ENCODE measurements around the gene ZFP28.
A peak's percentile ranks its signal among the peaks of the same experiment; 100 is the strongest.

ZFP28 gene

DNA sequence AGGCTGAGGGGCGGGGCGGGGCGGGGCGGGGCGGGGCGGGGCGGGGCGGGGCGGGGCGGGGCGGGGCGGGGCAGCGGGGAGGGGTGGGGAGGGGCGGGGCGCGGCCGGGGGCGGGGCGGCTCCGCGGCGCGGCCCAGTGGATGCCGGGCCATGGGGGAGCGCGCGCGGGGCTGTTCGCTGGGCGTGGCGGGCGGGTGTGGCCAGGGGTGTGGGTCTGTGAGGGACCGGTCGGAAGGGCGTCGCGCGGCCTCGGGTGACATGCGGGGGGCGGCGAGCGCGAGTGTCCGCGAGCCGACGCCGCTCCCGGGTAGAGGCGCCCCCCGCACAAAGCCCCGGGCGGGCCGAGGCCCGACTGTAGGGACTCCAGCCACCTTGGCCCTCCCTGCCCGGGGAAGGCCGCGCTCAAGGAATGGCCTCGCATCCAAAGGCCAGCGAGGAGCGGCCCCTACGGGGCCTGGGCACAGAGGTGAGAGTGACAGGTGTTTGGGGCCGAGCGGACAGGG is at the start of gene ZFP28:
ZFP28 (plus strand) TSS at position 188 of the 503 bp plus-strand sequence; CDS start at position 259, 71 bp downstream.
- no peak for DNase-seq

DNA sequence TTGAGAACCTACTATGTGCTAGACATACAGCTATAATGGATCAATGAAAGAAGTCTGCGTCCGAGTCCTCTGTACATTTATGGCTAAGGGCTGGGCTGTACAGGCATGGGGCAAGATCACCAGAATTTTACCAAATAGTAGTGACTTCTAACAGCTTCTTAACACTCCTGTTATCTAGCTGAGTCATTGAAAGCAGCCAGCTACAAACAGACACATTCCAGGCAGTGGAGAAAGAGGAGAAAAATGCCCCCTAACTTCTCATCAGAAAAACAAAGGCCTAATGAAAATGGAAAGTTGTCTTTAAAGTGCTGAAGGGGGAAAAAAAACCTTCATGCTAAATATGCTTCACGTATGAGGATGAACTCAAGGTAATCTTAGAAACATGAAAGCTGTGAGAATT is 47.3 kb upstream of the ZFP28 start:
- no peak for DNase-seq

DNA sequence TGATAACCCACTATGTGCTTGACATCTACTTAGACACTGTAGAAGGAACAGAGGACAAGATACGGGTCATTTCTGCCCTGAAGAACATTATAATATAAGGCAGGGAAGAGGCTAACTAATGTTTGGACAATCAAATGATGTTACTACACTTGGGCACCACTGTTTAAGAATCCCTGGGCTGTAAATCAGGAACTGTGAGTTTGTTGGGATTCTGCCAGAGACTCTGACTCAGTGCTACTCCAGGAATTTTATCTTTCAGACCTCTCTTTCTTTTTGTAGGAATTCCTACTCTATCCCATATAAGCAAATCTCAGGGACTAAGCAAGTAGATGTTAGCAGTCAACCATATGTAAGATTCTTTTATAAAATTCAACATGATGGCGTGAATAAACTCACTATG is 34.2 kb upstream of the ZFP28 start:
- DNase-seq: no peak

DNA sequence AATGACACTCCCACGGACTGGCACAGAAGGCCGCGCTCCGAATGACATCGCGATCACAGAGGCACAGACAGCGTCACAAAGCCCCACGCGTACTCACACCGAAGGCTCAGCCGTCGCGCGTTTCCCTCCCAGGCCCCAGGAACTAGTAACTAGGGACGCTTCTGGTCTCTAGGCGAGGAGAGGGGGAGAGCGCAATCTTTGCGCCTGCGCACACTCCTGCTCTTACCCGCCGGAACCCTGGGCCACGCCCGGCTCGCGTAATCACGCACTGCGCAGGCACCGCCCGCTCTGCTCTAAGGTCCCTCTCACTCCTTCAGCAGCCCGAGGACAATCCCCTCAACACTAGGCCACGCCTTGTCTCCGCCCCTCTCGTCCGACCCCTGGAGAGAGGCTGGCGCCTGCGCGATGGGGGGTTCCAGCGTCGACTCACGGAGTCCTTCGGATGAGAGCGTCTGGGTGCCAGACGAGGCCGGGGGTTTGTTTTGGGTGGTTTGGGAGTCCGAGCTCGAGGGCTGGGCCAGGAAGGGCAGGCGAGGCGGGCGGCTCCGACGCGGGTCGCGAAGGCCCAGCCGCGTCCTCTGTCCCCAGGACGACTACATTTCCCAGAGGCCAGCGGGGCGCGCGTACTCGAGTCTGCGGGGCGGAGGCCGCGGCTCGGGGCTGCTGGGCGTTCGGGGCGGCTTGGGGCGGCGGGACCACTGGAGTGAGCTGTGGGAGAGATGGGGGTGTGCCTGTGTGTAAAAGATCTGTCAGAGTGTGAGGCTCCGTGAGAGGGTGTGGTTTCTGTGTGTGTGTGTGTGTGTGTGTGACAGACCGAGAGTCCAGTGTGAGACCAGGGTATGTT is 31.1 kb upstream of the ZFP28 start, which contains the start of gene ZNF471:
ZNF471 (plus strand) TSS at position 410 of the 844 bp plus-strand sequence. CDS start 3,717 bp downstream, outside the sequence.
- DNase-seq: peak; percentile 96

DNA sequence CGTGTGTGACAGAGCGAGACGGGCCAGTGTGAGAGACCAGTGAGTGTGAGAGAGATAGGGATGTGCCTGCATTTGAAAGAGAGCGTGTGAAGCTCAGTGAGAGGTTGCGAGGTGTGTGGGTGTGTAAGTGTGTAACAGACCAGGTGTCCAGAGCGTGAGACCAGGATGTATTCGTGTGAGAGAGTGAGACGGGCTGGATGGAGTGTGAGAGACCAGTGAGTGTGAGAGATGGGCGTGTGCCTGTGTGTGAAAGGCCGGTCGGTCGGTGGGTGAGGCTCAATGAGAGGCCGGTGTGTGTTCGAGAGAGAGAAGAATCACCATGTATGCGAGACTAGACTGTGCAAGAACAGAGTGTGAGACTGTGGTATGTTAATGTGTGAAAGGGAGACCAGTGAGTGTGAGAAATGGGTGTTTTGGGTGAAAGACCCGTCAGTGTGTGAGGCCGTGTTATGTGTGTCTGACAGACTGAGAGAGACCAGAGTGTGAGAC is 30.4 kb upstream of the ZFP28 start:
- DNase-seq: no peak

DNA sequence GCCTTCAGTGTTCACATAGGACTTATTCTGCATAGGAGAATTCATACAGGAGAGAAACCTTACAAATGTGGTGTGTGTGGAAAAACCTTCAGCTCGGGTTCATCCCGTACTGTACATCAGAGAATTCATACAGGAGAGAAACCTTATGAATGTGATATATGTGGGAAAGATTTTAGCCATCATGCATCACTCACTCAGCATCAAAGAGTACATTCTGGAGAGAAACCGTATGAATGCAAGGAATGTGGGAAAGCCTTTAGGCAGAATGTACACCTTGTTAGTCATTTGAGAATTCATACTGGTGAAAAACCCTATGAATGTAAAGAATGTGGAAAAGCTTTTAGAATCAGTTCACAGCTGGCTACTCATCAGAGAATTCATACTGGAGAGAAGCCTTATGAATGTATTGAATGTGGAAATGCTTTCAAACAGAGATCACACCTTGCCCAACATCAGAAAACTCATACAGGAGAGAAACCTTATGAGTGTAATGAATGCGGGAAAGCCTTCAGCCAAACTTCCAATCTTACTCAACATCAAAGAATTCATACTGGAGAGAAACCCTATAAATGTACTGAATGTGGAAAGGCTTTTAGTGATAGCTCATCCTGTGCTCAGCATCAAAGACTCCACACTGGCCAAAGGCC is 13.4 kb upstream of the ZFP28 start:
- DNase-seq: no peak

DNA sequence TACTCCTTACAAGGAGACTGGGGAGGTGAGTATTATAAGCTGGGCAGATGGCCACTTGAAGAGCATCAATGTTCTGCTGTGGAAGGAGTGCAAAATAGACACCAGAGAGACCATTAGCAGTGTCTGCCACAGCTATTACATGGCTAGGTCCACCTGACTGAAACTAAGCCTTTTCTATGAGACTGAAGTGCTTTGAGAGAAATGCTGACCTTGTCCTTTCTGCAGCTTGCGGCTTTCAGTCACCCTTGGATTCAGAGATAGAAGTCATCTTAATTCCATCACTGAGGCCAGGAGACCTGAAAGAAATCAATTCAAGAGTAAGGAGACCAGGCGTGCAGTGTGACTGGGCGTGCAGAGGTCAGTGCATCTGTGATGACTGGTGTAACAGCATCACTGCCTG is 1.3 kb upstream of the ZFP28 start:
- no peak for DNase-seq

DNA sequence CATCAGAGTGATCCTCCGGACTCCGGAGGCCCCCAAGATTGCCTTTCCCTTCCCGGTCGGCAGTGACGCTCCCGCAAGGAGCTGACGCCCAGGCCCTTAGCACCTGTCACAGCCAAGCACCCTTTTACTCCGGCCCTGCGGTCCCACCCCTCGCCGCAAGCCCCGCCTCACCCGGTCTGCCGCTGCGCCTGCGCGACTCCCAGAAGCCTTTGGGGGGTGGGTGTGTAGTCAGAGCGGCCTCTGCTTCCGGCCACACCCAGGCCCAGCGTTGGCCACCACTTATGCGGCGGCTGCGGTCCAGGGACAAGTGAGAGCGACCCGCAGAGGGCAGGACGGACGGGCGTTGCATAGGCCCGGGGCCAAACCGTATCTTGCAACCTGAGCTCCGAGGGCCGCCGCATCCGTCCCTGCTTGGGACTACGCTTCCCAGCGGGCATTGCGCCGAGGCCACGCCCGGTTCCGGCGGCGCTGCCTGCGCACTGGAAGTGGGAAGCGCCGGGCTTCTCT is 441 bp upstream of the ZFP28 start:
- peak; percentile 79 for DNase-seq

DNA sequence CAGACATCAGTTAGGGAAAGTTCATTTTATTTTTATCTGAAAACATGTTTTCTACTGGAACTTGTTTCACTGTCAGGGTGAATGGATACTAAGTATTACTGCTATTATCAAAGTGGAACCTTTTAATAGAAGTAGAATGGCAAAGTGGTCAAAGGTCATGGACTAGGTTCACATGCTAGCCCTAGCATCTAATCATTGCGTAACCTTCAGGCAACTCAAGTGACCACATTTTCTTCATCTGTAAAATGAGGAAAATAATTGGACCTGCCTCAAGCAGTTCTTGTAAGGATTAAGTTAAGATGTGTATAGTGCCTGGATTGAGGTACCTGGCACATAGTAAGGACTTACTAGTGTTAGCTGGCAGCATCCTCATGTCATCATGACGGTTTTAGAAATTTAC is 5.0 kb downstream of the ZFP28 start:
- DNase-seq: no peak

DNA sequence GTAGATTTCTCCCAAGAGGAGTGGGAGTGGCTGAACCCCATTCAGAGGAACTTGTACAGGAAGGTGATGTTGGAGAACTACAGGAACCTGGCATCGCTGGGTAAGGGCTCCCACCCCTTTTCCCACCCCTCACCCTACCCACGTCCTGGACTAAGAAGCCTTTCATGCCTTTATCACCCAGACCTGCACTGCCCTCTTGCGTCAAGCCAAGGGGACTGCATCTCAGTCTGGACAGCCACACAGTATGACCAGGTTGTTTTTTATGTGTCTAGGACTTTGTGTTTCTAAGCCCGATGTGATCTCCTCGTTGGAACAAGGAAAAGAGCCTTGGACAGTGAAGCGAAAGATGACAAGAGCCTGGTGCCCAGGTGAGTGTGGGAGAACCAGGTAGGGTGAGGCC is 8.8 kb downstream of the ZFP28 start:
- no peak for DNase-seq

DNA sequence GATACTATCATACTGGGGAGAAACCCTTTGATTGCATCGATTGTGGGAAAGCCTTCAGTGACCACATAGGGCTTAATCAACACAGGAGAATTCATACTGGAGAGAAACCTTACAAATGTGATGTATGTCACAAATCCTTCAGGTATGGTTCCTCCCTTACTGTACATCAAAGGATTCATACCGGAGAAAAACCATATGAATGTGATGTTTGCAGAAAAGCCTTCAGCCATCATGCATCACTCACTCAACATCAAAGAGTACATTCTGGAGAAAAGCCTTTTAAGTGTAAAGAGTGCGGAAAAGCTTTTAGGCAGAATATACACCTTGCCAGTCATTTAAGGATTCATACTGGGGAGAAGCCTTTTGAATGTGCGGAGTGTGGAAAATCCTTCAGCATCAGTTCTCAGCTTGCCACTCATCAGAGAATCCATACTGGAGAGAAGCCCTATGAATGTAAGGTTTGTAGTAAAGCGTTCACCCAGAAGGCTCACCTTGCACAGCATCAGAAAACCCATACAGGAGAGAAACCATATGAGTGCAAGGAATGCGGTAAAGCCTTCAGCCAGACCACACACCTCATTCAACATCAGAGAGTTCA is 15.6 kb downstream of the ZFP28 start:
- DNase-seq: no peak

DNA sequence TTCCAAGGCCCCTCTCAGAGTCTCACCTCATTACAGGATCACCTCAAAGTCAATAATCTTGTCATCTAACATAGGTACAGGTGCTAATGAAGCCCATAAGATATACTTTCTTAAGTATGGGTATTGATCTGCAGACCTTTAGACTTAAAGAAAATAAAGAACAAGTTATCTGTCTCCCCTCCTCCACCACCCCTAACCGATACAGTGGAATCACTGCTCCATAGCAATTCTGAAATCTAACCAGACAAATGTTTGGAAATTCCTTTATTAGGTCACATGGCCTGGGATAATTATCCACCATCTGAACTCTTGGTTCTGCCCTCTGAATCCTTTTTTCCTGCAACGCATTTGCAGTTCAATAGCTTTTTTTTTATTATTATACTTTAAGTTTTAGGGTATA is 24.0 kb downstream of the ZFP28 start:
- DNase-seq: no peak

DNA sequence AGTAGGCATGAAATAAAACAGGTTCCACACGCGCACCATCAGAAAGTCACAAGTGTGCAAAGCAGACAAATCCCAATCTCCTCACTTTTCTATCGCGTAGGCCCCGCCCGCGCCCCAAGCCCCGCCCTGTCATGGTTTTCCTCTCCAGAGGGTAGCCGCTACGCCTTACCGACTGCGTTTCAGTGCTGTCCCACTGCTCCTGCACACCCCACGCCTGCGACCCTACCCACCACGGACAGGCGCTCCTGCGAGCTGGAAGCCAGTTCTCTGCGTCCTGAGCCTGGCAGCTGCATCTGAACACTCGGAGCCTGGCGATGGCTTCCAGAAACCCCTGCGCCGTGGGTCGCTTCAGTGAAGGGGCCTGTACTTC is 28.1 kb downstream of the ZFP28 start:
- peak; percentile 0 for DNase-seq

DNA sequence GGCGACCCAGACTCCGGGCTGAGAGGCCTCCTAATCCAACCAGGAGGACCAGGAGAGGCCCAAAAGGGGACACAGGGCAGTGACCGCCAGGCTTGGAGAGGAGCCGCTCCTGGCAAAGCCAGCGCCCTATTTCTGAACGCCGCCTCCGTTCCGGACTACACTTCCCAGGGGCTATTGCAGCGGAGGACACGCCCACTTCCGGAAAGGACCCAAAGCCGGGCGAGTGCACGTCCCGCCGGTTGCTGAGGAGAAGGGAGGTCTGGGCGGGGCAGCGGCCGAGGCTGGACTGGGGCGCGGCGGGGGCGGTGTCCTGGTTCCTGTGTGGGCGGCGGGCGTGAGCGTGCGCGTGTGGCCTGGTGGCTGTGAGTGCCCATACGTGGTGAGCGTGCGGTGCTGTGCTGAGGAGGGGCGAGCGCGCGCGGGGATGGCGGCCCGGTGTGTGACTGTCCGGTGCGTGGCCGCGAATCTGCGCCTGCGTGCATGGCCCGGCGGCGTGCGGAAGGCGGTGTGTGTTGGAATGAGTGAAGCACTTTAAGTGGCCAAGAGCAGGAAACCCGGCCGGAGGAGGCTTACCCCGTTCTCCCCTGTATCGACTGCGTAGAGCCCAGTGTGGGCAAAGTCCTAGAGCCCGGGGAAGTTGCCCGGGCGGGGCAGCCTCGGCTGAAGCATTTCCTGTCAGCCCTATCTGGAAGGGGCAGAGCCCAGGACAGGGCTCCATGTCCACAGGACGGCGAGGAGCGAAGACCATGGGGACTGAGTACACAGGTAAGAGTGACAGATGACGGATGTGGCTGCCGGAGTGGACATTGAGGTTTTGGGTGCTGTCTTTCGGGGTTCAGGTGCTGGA is 28.7 kb downstream of the ZFP28 start, which contains the start of gene ZNF470:
ZNF470 (plus strand) TSS at position 195 of the 847 bp plus-strand sequence. CDS start 2,844 bp downstream, outside the sequence.
- DNase-seq: peak; percentile 60

DNA sequence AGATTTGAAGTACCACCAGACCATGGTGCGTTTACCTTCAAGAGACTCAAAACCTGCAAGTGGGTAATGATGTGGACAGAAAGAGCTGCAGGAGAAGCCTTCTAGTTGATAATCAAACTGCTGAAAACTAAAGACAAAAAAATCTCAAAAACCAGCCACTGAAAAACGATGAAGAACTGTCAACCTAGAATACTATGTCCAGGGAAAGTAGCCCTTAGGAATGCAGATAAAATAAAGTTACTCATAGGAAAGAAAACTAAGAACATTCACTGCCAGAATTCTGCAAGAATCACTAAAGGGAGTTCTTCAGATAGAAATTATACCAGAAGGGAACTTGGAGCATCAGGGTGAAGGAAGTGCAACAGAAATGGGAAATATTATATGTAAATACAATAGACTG is 33.8 kb downstream of the ZFP28 start:
- DNase-seq: no peak

DNA sequence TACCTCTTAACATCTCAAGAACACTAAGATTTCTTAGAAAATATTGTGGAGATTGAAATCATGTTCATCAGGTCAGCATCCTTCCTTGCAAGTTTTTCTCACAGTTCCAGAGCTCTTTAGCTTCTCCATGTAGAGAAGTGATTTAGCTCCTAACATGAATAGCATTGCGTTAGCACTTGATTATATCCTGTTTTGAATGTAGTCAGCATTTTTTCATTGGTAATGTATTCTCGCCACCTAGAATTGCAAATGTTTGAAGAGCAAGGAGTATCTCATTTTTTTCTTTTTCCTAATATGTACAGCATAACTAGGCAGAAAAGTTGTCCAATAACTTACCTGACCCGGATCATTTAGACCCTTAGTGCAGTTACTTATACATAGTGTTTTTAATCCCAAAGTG is 35.2 kb downstream of the ZFP28 start:
- DNase-seq: no peak

DNA sequence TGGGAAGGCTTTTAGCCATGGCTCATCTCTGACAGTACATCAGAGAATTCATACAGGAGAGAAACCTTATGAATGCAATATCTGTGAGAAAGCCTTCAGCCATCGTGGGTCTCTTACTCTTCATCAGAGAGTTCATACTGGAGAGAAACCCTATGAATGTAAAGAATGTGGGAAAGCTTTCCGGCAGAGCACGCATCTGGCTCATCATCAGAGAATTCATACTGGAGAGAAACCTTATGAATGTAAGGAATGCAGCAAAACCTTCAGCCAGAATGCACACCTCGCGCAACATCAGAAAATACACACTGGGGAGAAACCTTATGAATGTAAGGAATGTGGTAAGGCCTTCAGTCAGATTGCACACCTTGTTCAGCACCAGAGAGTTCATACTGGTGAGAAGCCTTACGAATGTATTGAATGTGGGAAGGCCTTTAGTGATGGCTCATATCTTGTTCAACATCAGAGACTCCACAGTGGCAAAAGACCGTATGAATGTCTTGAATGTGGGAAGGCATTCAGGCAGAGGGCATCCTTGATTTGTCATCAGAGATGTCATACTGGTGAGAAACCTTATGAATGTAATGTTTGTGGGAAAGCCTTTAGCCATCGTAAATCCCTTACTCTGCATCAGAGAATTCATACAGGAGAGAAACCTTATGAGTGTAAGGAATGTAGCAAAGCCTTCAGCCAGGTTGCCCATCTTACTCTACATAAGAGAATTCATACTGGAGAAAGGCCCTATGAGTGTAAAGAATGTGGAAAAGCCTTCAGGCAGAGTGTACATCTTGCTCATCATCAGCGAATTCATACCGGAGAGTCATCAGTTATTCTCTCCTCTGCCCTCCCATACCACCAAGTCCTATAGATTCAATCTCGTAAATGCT is 39.2 kb downstream of the ZFP28 start:
- no peak for DNase-seq

DNA sequence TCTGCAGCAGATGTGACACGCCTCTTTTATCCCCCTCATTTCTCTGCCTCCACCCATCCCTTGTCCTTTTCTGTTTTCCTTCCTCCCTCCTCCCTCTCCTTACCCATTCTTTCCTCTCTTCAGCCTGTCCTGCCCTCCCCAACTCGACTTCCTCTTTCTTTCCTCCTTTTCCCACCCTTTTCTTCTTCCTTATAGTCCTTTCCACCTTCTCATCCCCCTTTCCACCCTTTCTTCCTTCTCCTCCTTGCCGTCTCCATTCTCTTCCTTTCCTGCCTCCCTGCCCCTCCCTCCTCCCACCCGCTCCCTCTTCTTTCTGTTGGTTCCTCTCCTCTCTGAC is 55.7 kb downstream of the ZFP28 start:
- no peak for DNase-seq

DNA sequence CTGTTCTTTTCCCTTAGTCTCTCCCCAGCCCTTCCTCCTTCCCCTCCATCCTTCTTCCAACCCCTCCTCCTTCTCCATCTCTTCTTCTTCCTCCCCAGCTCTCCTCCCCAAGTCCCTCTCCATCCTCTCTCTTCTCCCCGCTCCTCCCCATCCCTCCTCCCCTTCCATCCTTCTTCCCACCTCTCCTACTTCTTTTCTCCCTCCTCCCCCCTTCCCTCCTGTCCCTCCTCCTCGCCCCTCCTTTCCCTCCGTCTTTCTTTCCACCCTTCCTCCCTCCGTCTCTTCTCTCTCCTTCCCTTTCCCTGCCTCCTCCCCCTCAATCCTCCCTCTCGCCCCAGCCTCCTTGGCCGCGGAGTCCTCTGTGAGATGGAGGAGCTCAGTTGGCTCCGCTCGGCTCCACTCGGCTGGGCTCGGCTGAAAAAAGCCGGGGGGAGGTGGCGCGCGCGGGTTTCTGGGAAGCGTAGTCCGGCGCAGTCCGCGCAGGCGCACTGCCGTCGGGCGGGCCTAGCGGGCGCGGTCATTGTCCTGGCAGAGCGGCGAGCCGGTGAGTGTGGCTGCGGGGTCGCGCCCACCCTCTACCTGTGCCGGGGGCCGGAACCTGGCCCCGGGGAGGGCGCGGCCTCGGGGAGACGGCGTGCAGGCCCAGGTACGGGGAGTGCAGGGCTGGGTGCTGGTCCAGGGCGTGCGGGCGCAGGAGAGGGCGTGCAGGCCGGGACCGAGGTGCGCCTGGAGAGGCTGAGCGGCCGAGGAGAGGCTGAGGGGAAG is 56.2 kb downstream of the ZFP28 start, which contains the start of gene ZNF71:
ZNF71 (plus strand) TSS at position 520 of the 765 bp plus-strand sequence. CDS start 6,257 bp downstream, outside the sequence.
- DNase-seq: peak; percentile 71

DNA sequence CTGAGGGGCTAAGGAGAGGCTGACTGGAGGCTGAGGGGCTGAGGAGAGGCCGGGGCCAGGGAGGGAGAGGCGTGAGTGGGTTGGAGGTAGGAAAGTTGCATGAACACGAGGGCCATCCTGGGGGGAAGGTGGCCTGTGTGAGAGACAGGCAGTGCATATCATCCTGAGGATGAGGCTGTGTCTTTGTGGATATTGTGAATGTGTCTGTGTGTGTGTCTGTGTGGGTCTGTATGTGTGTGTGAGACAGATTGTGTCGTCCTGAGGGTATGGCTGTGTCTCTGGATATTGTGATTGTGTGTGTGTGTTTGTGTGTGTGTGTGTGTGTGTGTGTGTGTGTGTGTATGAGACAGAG is 56.8 kb downstream of the ZFP28 start:
- no peak for DNase-seq
